SU-DHL-6 (cell line): ENCODE results near the gene CSTF3.

Experiments
- H2AFZ ChIP-seq: fragments of 200-600 bp; sonication (generic); 2 replicates; pipeline ENCODE4 v1.6.1; 2014; ENCODE audit warnings: low read depth, mild to moderate bottlenecking, moderate library complexity, mixed read lengths, antibody characterized with exemption, low read length; ENCODE audit not compliant: severe bottlenecking
- H3F3A ChIP-seq: fragments of 200-600 bp; shearing (Covaris generic); 2 replicates; pipeline ENCODE4 v1.6.0; 2016; ENCODE audit warnings: antibody characterized with exemption, mild to moderate bottlenecking; ENCODE audit not compliant: insufficient read depth
- H3K27ac ChIP-seq: fragments of 200-600 bp; sonication (generic); 2 replicates; pipeline ENCODE4 v1.5.1; 2016; ENCODE audit warnings: low read depth, mild to moderate bottlenecking, low read length, moderate library complexity, mixed read lengths
- H3K27me3 ChIP-seq: fragments of 200-600 bp; sonication (generic), shearing (Covaris generic); 2 replicates; pipeline ENCODE4 v1.6.0; 2014; ENCODE audit warnings: mild to moderate bottlenecking, low read length
- H3K36me3 ChIP-seq: fragments of 200-600 bp; sonication (generic); 2 replicates; pipeline ENCODE4 v1.6.1; 2014; ENCODE audit warnings: mild to moderate bottlenecking, low read length, mixed read lengths
- H3K4me2 ChIP-seq: fragments of 300-600, 200-600 bp; shearing (Covaris generic), sonication (generic); 2 replicates; pipeline ENCODE4 v1.6.0; 2014; ENCODE audit warnings: low read length, low read depth, mild to moderate bottlenecking; ENCODE audit not compliant: poor library complexity, severe bottlenecking
- H3K4me3 ChIP-seq: fragments of 200-600 bp; sonication (generic); 2 replicates; pipeline ENCODE4 v1.5.1; 2014; ENCODE audit warnings: antibody characterized with exemption, low read length, mild to moderate bottlenecking, mixed read lengths; ENCODE audit not compliant: insufficient read depth, poor library complexity, severe bottlenecking
- H3K79me2 ChIP-seq: fragments of 200-600 bp; sonication (generic); 2 replicates; pipeline ENCODE4 v1.6.1; 2014; ENCODE audit warnings: mild to moderate bottlenecking, low read length, moderate library complexity; ENCODE audit not compliant: insufficient read depth
- H3K9ac ChIP-seq: fragments of 200-600 bp; sonication (generic); 2 replicates; pipeline ENCODE4 v1.7.0; 2014; ENCODE audit warnings: mild to moderate bottlenecking, low read length
- H3K9me2 ChIP-seq: fragments of 200-600 bp; sonication (generic); replicated peaks from 2 replicates; pipeline ENCODE4 v1.6.1; 2014; ENCODE audit warnings: low read length; ENCODE audit not compliant: insufficient read depth
- H3K9me3 ChIP-seq: fragments of 200-600 bp; sonication (generic); 2 replicates; pipeline ENCODE4 v1.6.1; 2014; ENCODE audit warnings: low read length, mixed read lengths; ENCODE audit not compliant: insufficient read depth
- H4K20me1 ChIP-seq: fragments of 200-600 bp; sonication (generic); 2 replicates; pipeline ENCODE4 v1.6.1; 2014; ENCODE audit warnings: low read depth, mild to moderate bottlenecking, antibody characterized with exemption, low read length, moderate library complexity, mixed read lengths
- EZH2phosphoT487 ChIP-seq: fragments of 200-600 bp; sonication (generic), shearing (Covaris generic); conservative IDR thresholded peaks from 2 replicates; pipeline ENCODE4 v1.6.1; 2018; ENCODE audit warnings: mild to moderate bottlenecking, antibody characterized with exemption, low read length, moderate library complexity, mixed read lengths
- TF ChIP-seq, protein P1 (sequence below): fragments of 200-600 bp; sonication (generic); IDR thresholded peaks from one replicate; pipeline ENCODE4 v1.5.1; 2017; ENCODE audit warnings: antibody characterized with exemption, mild to moderate bottlenecking, low read length, moderate library complexity; ENCODE audit not compliant: insufficient read depth, poor library complexity, severe bottlenecking

Gene CSTF3

GRCh38 chr11:33072465-33072864 lies 88.8 kb downstream of the CSTF3 start:
- Histone ChIP-seq H3K9ac (no peak overlapping the region), H3K27ac (no peak overlapping the region), H3K9me3 (no peaks in the 10 kb centered on the region), H3K27me3 (no peaks in the 10 kb centered on the region), H3K4me2 (no peak overlapping the region), H3K36me3 (no peaks in the 10 kb centered on the region), H2AFZ (no peak overlapping the region), H3K4me3 (no peak overlapping the region), H3K9me2 (no peaks in the 10 kb centered on the region), H3K79me2 (no peaks in the 10 kb centered on the region), H4K20me1 (no peaks in the 10 kb centered on the region), H3F3A (no peaks in the 10 kb centered on the region)
- TF ChIP-seq EZH2phosphoT487 = no peak
- TF ChIP-seq, protein P1, sequence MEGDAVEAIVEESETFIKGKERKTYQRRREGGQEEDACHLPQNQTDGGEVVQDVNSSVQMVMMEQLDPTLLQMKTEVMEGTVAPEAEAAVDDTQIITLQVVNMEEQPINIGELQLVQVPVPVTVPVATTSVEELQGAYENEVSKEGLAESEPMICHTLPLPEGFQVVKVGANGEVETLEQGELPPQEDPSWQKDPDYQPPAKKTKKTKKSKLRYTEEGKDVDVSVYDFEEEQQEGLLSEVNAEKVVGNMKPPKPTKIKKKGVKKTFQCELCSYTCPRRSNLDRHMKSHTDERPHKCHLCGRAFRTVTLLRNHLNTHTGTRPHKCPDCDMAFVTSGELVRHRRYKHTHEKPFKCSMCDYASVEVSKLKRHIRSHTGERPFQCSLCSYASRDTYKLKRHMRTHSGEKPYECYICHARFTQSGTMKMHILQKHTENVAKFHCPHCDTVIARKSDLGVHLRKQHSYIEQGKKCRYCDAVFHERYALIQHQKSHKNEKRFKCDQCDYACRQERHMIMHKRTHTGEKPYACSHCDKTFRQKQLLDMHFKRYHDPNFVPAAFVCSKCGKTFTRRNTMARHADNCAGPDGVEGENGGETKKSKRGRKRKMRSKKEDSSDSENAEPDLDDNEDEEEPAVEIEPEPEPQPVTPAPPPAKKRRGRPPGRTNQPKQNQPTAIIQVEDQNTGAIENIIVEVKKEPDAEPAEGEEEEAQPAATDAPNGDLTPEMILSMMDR = no peak

DNA sequence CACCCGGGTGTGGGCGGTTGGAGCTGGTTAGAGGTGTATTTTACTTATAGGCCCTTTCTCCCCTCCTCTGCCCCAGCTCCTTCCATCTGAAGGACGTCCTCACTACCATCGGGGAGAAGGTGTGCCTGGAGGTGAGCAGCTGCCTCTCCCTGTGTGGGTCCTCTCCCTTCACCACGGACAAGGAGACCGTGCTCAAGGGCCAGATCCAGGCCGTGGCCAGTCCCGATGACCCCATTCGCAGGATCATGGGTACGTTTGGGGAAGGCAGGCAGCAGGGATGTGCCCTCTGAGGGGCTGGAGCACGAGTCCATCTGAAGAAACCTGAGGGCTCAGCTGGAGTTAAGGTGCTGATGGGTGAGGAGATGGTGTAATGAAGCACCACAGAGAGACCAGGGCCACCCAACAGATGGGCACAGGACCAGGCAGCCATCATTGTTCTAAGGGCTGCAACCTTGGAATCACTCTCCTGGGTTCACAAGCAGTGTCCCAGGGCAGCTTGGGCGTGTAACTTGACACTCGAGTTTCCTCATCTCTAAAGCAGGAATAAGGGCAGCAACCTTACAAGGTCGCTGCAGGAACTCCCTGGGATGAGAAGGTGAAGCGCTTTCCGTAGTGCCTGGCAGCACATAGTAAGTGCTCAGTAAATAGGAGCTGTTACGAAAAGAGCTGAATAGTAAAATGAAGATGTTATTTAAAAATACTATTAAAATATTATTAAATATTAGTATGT lies 92.5 kb downstream of the CSTF3 start:
- no peak overlapping the region for H3K4me2 ChIP-seq
- no peaks in the 10 kb centered on the region for H3K9me2 ChIP-seq
- no peak for TF ChIP-seq EZH2phosphoT487
- TF ChIP-seq, protein P1 = no peak
- no peaks in the 10 kb centered on the region for H3K9me3 ChIP-seq
- H3K4me3 ChIP-seq = no peak overlapping the region
- no peaks in the 10 kb centered on the region for H3F3A ChIP-seq
- no peaks in the 10 kb centered on the region for H3K79me2 ChIP-seq
- H3K27me3 ChIP-seq = no peaks in the 10 kb centered on the region
- H3K27ac ChIP-seq = no peak overlapping the region
- H3K9ac ChIP-seq = no peak overlapping the region
- H3K36me3 ChIP-seq = no peaks in the 10 kb centered on the region
- H2AFZ ChIP-seq = no peak overlapping the region
- no peaks in the 10 kb centered on the region for H4K20me1 ChIP-seq

GRCh38 chr11:33067294-33067693 lies 94.0 kb downstream of the CSTF3 start:
- TF ChIP-seq EZH2phosphoT487 = no peak
- TF ChIP-seq, protein P1 = no peak
- Histone ChIP-seq H2AFZ (no peak overlapping the region), H3F3A (no peaks in the 10 kb centered on the region), H3K27me3 (no peaks in the 10 kb centered on the region), H3K9ac (no peak overlapping the region), H4K20me1 (no peaks in the 10 kb centered on the region), H3K4me2 (no peak overlapping the region), H3K9me2 (no peaks in the 10 kb centered on the region), H3K79me2 (no peaks in the 10 kb centered on the region), H3K36me3 (no peaks in the 10 kb centered on the region), H3K27ac (no peak overlapping the region), H3K4me3 (no peak overlapping the region), H3K9me3 (no peaks in the 10 kb centered on the region)
